Stimulated activated effector memory CD8-positive, alpha-beta T cell treated with anti-CD3 and anti-CD28 coated beads, Interleukin-12 subunit alpha, Interleukin-12 subunit beta, amount 100 ng/mL, for 72 hours (primary cell): ENCODE results near the gene PDZD7.

Source experiments
- ATAC-seq: fragments of 150-1000 bp; cut with Tn5 transposase; 2 replicates; pipeline ENCODE4 v1.10.0; 2021
- DNase-seq, 2 donors: peaks; one replicate each; pipeline ENCODE4 v3.0.0; 2021 to 2022; ENCODE audit warnings: low spot score in 2 of 2
- H3K27ac Mint-ChIP-seq: one replicate; pipeline ENCODE4 v1.8.0; 2022; ENCODE audit warnings: mild to moderate bottlenecking, mixed read lengths
- H3K36me3 Mint-ChIP-seq: one replicate; pipeline ENCODE4 v1.8.0; 2022; ENCODE audit warnings: mild to moderate bottlenecking, mixed read lengths
- H3K4me1 Mint-ChIP-seq: one replicate; pipeline ENCODE4 v1.8.0; 2022; ENCODE audit warnings: mixed read lengths
- H3K4me3 Mint-ChIP-seq: one replicate; pipeline ENCODE4 v1.8.0; 2022; ENCODE audit warnings: mild to moderate bottlenecking, mixed read lengths
- H3K9me3 Mint-ChIP-seq: one replicate; pipeline ENCODE4 v1.8.0; 2022; ENCODE audit warnings: mixed read lengths

The PDZD7 gene

DNA sequence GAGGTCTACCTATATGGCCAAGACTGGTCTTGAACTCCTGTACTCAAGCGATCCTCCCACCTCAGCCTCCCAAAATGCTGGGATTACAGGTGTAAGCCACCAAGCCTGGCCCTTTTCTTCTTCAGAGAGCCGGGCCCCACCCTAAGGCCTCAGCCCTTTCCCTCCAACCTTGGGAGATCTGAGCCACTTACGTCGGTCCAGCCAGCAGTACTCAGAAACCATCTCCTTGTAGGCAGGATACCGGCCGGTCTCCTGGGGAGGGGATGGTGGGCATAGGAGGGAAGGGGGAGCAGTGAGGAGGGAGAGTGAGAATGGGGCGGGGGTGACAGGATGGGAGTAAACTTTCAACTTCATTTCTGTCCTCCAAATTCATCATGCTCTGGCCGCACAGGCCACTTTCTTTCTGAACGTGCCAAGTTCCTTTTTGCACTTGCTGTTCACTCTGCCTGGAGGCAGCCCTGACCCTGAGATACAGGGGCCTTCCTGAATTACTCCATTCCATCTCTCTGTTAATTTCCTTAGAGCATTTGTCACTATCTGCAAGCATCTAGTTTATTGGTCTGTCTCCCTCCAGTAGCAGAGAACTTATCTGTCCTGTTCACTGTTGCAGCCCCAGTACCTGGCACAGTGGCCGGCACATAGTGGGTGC is 10.4 kb downstream of the PDZD7 start:
- H3K27ac Mint-ChIP-seq: no peak overlapping the region
- no peak for DNase-seq
- ATAC-seq: no peak
- peaks cover 6% of the 10 kb centered on the region for H3K36me3 Mint-ChIP-seq
- H3K9me3 Mint-ChIP-seq: no peaks in the 10 kb centered on the region
- peaks cover 16% of the 10 kb centered on the region for H3K4me1 Mint-ChIP-seq
- H3K4me3 Mint-ChIP-seq: no peak overlapping the region

DNA sequence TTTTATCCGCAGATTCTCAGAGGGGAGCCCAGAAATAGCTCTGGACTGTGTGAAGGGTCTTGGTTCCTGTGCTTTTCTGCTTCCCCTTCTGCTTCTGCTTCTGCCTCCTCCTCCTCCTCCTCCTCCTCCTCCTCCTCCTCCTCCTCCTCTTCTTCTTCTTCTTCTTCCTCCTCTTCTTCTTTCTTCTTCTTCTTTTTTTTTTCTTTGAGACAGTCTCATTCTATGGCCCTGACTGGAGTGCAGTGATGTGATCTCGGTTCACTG is 11.6 kb downstream of the PDZD7 start:
- no peak for DNase-seq
- Mint-ChIP-seq H3K27ac (no peak overlapping the region), H3K4me1 (peaks cover 27% of the 10 kb centered on the region), H3K9me3 (no peaks in the 10 kb centered on the region), H3K4me3 (no peak overlapping the region), H3K36me3 (peaks cover 6% of the 10 kb centered on the region)
- ATAC-seq: no peak

DNA sequence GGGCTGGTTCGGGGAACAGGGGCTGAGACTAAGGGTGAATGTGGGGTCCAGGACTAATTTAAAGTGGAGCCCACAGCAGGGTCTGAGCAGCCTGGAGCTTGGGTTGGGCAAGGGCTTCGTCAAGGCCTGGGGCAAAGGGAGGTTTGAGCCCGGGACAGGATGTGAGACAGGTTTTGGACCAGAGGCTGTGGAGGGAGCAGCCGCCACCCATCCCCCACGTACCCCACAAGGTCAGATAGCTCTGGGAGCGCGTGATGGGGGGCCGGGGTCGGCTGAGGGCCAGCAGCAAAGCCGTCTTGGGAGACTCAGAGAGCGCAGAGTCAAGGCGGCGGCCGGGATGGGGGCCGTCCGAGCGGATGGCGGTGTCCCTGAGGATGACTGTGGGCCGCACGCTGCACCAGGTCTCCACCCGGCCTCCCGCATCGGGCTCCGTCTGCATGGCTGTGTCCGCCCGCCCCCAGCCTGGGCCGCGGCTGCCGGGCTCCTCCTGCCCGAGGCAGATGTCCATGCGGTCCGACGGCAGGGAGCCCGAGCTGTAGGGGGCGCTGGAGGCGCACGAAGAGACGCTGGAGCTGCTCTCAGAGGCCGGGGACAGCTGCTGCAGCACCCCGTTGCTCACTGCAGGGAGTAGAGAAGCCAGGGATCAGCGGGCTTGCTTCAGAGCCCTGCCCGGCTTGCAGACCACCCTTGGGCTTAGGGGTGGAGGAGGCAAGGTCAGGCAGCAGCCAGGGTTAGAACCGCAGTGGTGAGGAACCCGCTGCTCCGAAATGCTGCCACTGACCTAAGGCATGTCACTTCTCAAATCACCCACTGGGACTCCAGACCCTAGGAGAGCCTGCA is 12.1 kb downstream of the PDZD7 start:
- Mint-ChIP-seq H3K36me3 (peaks cover 6% of the 10 kb centered on the region), H3K27ac (no peak overlapping the region), H3K9me3 (no peaks in the 10 kb centered on the region), H3K4me3 (no peak overlapping the region), H3K4me1 (peaks cover 33% of the 10 kb centered on the region)
- ATAC-seq (peak; percentile 83), DNase-seq (peak; percentile 81 to 90)

DNA sequence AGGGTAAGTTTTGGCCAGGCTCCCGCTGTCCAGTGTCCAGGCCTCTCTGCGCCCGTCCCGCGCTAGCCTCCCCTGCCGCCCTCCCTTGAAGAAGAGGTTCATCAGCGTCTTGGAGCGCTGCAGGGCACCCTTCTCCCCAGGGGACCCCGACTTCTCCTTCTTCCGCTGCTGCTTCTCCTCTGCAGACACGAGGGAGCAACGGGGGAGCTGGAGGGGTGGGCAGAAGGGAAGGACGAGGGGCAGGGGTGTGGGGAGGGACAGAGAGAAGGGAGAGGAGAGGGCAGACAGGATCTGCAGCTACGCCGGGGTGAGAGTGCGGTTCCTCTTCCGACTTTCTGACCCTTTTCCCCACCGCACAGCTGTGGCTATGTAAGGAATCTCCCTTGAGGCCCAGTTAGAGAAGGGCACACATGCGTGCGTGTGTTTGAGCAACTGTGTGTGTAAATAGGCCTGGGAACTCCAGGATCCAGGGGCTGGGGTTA is 12.8 kb downstream of the PDZD7 start:
- Mint-ChIP-seq H3K9me3 (no peaks in the 10 kb centered on the region), H3K4me1 (peaks cover 37% of the 10 kb centered on the region), H3K27ac (no peak overlapping the region), H3K4me3 (no peak overlapping the region), H3K36me3 (peaks cover 6% of the 10 kb centered on the region)
- DNase-seq (no peak), ATAC-seq (no peak)

DNA sequence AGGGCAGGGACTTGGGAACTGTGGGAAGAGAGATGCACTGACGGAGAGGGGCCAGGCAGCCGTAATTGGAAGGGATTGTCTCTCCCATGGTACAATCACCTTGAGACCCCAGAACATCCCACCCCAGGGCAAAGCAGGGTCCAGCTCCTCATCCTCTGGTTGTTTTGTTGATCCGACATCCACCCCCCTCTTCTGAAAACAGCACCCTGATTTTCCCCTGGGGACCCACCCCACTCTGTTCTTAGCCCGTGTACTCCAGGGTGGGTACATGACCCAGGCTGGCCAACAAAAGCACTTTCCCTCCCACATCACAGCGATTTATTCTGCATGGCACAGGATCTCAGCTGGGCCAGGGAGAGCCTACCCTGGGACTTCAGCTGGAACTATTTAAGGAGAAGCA is 14.1 kb downstream of the PDZD7 start:
- Mint-ChIP-seq H3K36me3 (peaks cover 6% of the 10 kb centered on the region), H3K9me3 (no peaks in the 10 kb centered on the region), H3K4me1 (peaks cover 44% of the 10 kb centered on the region), H3K27ac (no peak overlapping the region), H3K4me3 (no peak overlapping the region)
- no peak for ATAC-seq
- DNase-seq: no peak

DNA sequence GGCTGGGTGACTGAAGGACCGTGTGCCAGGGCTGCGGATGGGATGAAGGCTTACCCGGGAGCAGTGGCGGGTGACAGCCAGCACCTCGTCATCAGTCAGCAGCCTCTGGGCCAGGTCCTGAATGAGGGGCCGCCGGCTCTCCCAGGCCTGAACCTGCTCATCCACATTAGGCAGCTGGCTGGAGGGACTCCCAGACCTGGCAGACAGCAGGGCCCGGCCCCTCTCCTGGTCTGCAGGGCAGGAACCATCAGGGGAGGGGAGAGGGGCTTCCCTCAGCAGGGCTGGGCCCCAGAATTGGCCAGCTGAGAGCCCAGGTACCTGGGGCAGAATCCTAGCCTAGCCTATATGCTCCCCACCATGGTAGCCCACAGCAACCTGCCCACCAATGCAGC is 15.4 kb downstream of the PDZD7 start:
- DNase-seq (no peak), ATAC-seq (no peak)
- Mint-ChIP-seq H3K4me1 (peaks cover 44% of the 10 kb centered on the region), H3K36me3 (peaks cover 6% of the 10 kb centered on the region), H3K27ac (no peak overlapping the region), H3K9me3 (no peaks in the 10 kb centered on the region), H3K4me3 (no peak overlapping the region)

DNA sequence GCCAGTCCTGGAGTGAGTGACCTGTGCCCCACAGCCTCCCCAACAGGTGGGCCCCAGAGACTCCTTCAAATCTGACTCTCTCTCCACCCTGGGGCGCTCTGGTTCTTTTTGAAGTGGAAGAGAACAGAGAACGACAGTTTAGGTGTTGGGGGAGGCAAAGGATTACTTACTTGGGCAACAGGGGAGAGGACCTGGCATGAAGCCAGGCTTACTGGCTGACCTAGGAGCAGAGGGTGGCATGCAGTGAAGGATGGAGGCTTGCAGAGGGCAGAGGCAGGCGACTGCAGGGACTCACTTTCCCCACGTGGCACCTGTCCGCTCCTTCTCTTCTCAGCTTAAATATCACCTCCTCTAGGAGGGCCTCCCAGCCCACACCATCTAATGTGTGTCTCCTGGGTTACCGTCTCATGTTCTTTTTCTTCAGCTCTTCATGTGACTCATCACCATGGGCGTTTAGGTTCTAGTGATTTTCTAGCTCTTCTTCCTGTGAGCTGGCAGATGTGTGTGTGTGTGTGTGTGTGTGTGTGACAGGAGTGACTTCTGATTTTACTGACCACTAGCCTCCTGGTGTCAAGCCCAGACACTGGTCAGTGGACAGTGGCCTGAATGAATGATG is 15.9 kb downstream of the PDZD7 start:
- H3K4me1 Mint-ChIP-seq: peaks cover 44% of the 10 kb centered on the region
- ATAC-seq (peak; percentile 44), DNase-seq (no peak)
- no peaks in the 10 kb centered on the region for H3K9me3 Mint-ChIP-seq
- H3K36me3 Mint-ChIP-seq: peaks cover 6% of the 10 kb centered on the region
- no peak overlapping the region for H3K27ac Mint-ChIP-seq
- no peak overlapping the region for H3K4me3 Mint-ChIP-seq

DNA sequence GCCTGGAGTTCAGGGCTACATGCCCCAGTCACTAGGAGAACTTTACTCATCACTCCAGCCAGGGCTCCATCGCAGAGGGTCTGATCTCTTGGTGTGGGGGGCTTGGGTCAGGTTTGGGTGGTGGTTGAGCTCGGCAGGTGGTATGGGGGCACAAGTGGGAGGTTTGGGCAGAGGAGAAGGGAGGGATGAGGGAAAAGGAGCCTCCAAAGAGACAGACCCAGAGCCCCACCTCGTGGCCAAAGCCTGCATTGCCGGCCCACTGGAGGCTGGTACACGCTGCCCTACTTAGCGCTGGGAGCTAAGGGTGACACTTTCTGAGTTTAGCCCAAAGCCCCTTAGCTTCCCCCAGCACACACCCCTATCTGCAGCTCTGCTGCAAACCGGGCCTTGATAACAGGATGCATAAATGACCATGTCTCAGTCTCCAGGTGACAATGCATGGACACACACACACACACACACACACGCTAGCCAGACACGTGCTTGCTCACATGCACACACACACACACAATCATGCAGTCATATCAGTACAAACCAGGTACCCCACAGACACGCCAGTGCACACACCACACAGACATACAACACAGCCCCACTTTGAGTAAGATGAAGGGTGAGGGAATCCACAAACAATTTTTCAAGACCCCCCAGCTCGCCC is 16.6 kb downstream of the PDZD7 start:
- H3K4me3 Mint-ChIP-seq: no peak overlapping the region
- DNase-seq (peak; percentile 79 to 90), ATAC-seq (peak; percentile 37)
- H3K36me3 Mint-ChIP-seq: peaks cover 6% of the 10 kb centered on the region
- H3K27ac Mint-ChIP-seq: no peak overlapping the region
- peaks cover 40% of the 10 kb centered on the region for H3K4me1 Mint-ChIP-seq
- no peaks in the 10 kb centered on the region for H3K9me3 Mint-ChIP-seq

DNA sequence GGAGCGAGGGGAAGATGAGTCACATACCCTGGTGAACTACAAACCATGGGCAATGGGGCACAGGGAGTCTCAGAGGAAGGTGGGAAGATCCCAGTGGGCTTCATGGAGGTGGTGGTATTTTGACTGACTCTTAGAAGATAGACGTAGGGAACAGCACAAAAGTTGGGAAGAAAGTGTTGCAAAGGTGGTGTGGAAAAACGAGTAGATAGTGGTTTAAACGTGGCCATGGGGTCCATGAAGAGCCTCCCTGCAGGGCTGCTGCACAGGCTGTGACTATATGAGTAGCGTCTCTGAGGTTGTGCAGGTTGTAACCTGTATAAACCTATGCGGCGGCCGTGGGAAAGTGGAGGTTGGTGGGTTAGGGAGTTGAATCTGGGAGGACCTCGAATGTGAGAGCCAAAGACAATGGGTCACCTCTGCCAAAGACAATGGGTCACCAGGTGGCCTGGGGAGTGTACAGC is 17.5 kb downstream of the PDZD7 start:
- Mint-ChIP-seq H3K27ac (peak overlapping the region; percentile 70), H3K4me1 (peaks cover 31% of the 10 kb centered on the region)

DNA sequence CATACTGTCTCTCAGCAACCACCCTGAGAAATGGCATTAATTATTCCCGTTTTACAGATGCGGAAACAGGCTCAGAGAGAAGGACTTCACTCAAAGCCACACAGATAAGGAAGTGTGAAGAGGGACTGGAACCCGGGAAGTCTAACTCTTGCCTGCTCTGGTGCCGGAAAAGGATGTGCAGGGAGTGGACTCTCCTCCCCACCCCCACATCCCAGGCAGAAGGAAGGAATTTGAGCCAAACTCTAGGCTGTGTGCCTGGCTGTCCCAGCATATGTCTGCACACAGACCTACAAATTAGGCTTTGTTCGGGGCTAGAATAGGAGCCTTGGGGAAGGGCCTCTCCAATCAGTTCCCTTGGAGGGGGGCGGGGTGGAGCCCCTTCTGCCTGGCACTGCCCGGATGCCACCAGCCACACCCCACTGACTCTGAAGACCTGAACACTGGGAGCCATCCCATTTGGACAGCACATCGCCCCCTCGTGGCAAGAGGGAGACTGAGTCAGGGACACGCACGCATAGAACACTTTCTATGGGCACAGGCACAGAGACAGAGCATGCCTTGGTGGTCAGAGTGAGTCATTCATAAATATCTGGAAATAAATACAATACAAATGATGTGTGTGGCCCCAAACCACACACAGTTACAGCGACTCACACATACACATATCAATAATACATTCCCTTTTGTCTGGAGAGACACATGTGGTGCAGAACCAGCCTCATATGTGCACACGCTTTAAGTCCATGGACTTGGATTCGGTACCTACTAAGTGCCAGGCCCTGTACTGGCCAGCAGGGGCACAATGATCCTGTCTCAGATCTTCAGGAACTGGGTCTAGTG is 18.2 kb downstream of the PDZD7 start:
- H3K27ac Mint-ChIP-seq: peak overlapping the region; percentile 70
- DNase-seq: peak; percentile 73 to 89
- peak; percentile 92 for ATAC-seq
- H3K4me1 Mint-ChIP-seq: peaks cover 28% of the 10 kb centered on the region
- H3K4me3 Mint-ChIP-seq: peak overlapping the region; percentile 32
- no peaks in the 10 kb centered on the region for H3K9me3 Mint-ChIP-seq
- H3K36me3 Mint-ChIP-seq: peaks cover 4% of the 10 kb centered on the region

More for the DNA sequence above, 17.5 kb downstream of the PDZD7 start:
- Mint-ChIP-seq H3K4me3 (peak overlapping the region; percentile 32), H3K36me3 (peaks cover 6% of the 10 kb centered on the region), H3K9me3 (no peaks in the 10 kb centered on the region)
- no peak for ATAC-seq
- DNase-seq: no peak

DNA sequence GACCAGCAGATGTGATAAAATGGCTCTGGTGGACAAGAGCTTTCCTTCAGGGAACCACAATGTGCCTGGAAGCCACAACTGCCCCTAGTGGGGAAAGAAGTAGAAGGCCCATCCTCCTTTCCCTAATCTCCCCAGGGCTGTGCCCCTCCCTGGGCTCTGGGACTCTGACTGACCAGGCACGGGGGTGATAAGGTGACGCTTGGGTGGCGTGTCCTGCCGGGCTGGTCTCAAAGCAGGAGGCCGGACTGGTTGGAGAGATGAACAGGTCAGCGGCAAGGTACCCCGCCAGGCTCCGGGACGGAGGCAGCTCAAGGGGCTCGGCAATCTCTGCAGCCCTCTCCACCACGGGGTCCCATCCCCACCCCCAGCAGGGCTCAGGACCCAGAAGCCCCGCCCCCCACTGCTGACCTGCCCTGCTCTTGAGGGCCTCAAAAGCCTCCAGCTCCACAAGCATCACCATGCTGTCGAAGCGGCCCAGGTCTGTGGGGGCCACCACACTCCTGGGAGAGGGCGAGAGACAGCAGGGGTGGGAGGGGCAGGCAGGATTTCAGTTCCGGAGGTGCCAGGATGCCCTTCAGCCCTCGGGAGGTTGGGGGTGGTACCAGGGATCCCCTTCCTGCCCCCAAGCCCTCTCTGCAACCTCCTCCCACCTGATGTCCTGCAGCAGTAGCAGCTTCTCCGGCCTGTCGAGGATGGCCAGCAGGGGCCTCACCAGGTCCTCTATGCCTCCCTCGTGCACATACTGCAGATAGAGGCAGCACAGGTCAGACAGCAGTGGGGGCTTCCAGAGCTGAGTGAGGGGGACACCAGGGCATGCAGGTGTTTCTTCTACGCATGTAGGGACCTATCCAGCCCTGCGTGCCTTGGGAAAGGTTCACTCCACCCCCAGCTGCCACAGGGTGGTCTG is 19.2 kb downstream of the PDZD7 start:
- Mint-ChIP-seq H3K27ac (no peak overlapping the region), H3K9me3 (no peaks in the 10 kb centered on the region), H3K36me3 (no peaks in the 10 kb centered on the region), H3K4me3 (no peak overlapping the region), H3K4me1 (peaks cover 28% of the 10 kb centered on the region)
- DNase-seq: no peak
- no peak for ATAC-seq

DNA sequence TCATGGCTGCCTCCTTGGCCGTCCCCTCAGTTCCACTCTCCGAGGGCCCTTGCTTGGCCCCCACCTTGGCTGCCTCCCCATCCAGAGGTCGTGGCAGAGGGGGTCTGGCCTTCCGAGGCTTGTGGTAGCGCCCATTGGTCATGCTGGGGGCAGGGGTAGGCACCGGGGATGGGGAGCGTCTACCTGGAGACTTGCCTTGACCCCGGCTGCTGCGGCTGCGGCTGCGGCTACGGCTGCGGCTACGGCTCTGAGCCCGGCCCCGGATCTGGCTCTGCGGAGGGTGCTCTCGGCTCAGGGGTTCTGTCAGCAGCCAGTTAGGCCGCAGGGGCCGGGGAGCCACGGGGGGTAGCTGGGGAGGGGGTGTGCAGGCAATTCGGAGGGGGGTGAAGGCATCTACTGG is 20.6 kb downstream of the PDZD7 start:
- Mint-ChIP-seq H3K4me3 (no peak overlapping the region), H3K27ac (no peak overlapping the region), H3K36me3 (no peaks in the 10 kb centered on the region), H3K4me1 (peaks cover 26% of the 10 kb centered on the region), H3K9me3 (no peaks in the 10 kb centered on the region)
- DNase-seq: no peak
- no peak for ATAC-seq

DNA sequence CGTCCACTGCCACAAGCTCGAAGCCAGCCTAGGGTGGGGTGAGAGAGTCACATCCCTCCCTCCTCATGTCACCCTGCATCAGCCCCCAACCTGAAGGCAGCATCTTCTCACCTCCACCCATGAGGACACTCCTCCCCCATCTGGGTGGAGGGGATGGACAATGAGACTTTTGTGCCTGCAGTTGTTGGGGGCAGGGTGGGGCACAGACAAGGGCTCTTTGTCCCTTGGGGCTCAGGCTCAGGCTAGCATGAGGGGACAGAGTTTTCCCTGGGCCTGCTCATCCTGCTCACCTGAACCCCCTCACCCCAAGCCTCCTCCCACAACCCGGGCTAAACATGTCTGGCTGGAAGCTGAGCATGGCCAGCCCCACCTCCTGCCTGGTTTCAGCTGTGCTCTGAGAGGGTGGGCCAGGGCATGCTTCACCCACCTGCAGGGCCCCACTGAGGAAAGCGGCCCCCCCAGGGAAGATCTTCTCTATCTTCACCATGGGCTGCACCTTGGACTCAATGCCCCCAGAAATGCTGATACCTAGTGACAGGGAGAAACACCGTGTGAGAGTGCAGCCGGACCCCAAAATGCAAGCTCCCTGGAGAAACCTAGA is 22.0 kb downstream of the PDZD7 start:
- Mint-ChIP-seq H3K9me3 (no peaks in the 10 kb centered on the region), H3K4me3 (no peak overlapping the region), H3K27ac (no peak overlapping the region), H3K36me3 (no peaks in the 10 kb centered on the region), H3K4me1 (peaks cover 12% of the 10 kb centered on the region)
- DNase-seq: no peak
- ATAC-seq: no peak
